ENCODE results near the gene ZP4.
A peak's percentile ranks its signal among the peaks of the same experiment; 100 is the strongest.
"Not testable (repeated sequence)": the region's sequence is repeated elsewhere in the genome, so short reads cannot be mapped to it uniquely, and the experiment has no call there.

The ZP4 gene

GRCh38 chr1:237873487-237874211 is 17.1 kb downstream of the ZP4 start:
- no peak for DNase-seq

GRCh38 chr1:237868817-237869600 is 21.7 kb downstream of the ZP4 start:
- no peak for DNase-seq

GRCh38 chr1:237867380-237867888 is 23.3 kb downstream of the ZP4 start:
- DNase-seq: no peak

DNA sequence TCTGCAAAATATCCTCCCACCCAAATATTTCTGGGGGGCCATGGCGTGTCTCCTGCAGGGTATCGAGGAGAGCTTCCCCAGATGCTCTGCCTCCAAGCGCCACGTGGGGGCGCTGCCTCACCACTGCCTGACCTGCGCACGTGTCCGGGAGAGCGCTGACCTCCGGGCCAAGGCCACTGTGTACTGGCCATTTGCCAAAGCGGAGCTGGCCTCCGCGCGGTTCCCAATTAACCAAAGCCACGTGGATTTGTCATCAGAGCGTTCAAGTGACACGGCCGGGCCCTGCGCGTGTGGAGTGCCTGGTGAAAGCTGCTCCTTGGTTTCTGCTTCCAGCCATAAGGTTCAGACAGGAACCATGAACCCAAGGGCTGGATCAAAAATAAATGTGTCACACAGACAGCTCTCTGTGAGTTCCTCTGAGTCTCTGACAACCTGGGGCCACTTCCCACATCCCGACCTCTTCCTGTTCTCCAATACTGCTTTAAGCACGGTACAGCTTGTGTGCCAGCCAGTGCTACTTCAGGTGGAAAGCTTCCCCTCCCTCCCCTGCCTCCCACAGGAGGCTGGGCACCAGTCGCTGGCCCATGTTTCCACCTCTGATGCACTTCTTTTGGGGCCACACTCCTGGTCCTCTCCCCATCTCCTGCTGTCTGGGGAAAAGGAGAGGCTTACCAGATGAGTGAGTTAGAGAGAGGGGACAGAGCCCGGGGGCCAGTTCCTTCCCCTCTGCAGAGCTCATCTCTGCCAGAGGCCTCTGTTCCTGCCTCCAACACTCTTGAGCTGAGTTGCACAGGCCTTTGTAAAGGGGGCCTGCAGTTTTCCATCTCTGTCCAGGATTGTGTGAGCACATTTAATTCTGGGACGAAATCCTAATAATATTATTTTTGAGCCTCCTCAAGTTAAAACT is 26.1 kb downstream of the ZP4 start:
- no peak for DNase-seq

- no peak for DNase-seq
These were observed 27.5 kb downstream of the ZP4 start for GRCh38 chr1:237863234-237863633.

DNA sequence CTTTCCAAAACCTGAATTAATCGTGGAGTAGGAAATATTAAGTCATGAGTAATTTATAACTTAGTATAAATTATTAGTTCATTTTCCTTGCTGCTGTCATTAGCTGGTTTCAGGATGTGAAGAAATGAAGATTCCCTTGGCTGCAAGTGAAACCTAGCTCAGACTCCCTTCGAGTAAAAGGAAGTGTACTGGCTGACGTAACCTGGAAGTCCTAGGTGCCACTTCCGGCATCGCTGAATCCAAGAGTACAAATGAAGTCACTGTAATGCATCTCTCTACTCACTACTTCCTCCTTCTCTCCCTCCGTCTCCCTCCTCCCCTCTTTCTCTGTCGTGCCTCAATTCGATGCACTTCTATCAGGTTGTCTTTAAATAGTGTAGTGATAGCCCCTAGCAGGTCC is 28.8 kb downstream of the ZP4 start:
- no peak for DNase-seq

GRCh38 chr1:237858992-237859391 is 31.7 kb downstream of the ZP4 start:
- no peak for DNase-seq

DNA sequence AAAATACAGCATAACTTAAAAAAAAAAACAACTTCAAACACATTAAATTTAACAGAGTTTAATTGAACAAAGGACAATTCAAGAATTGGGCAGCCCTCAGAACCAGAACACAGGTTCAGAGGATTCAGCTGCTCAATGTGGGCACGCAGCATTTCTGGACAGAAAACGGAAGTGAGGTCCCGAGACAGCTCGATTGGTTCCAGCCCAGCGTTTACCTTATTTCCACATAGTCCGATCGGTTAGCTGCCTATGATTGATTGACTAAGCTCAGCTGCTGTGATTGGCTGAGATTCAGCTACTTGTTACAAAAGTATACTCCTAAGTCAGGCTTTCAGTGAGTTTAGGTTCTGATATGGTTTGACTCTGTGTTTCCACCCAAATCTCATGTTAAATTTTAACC is 33.3 kb downstream of the ZP4 start:
- DNase-seq: no peak

- DNase-seq: no peak
These were observed 38.4 kb downstream of the ZP4 start for GRCh38 chr1:237852342-237852741.

GRCh38 chr1:237851210-237851845 is 39.4 kb downstream of the ZP4 start:
- DNase-seq: peak; percentile 4

GRCh38 chr1:237843516-237843915 is 47.2 kb downstream of the ZP4 start:
- DNase-seq: not testable (repeated sequence)

DNA sequence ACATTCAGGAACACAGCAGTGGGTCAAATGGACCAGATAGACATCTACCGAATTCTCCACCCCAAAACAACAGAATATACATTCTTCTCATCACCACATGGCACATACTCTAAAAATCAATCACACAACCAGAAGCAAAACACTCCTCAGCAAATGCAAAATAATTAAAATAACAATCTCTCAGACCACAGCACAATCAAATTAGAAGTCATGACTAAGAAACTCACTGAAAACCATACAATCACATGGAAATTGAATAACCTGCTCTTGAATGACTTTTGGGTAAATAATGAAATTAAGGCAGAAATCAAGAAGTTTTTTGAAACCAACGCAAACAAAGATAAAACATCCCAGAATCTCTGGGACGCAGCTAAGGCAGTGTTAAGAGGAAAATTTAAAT is 49.2 kb downstream of the ZP4 start:
- DNase-seq: no peak

DNA sequence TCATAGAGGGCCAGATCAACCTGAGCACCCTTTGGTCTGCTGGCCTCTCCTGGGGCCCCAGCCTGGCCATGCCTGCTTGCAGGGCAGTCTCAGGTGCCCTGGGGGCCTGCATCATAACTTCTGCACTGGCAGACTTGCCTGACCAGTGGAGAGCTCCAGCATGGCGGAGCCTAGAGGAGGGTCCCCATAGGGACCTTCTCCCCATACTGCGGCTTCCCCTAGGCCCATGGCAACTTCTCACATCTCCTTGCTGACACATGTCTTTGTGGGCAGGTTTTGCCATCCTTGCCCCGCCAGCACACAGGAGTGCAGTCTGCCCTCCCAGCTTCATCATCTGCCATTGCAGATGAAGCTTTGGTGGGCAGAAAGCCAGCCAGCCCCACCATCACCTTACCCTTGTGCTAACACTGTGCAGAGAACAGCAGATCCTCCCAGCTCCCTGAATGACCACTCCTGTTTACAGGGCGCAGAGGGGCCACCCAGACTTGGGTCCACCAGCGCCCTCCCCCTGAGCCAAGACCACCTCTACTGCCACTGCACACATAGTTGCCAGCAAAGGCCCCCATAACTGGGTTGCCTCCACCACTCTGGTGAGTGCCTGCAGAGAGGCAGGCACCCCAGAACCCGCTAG is 51.7 kb downstream of the ZP4 start:
- no peak for DNase-seq

DNA sequence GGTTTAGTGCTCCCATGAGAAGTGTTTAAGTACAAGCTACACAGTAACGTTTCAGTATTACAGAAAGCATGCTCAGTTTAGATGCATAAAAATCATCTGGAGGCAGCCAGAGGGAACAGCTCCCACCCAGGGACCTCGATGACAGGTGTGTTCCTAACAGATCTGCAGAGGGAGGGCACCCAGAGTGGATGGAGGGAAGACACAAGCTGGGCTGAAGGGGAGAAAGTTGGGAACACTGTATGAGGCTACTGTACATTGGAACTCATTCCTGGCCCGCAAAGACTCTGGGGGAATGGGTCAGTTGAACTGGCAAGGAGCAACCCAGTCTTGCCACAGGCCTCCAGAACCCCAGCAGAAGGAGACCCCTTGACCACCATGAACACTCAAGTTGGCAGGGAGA is 52.4 kb downstream of the ZP4 start:
- no peak for DNase-seq

GRCh38 chr1:237834461-237834860 is 56.3 kb downstream of the ZP4 start:
- no peak for DNase-seq

DNA sequence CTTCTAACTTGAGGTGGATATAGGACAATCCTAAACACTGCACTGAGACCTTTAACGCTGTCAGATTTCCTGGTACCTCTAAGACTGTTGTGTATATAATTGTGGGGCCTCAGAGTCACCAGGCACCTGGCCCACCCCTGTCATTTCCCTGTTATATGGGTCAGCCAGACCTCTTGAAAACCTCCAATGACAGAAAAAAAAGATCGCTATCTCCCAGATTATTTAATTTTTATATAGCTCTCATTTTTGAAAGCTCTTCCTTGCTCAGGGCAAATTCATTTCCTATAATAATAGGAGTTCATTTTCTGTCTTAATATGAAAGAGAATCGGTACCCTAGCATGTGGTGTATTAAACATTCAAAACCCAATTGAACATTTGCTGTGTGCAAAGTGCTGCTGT is 56.7 kb downstream of the ZP4 start:
- DNase-seq: no peak

DNA sequence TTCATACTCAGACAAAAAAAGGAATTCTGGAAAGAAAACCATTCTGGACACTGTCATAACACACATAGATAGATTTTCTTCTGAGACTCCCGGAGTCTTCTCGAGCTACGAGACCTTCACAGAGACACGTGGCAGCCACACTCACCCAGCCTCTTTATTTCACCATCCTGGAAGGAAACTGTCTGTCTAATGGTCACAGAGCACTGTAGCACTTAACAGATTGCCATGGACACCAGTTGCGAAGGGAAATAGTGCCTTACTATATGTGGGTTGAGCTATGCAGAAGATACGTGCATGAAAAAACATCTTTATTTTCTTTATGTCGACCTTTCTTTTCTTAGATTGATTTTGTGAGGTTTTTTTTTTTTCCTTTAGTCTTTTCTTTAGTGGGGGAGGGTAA is 57.9 kb downstream of the ZP4 start:
- no peak for DNase-seq
